OCI-LY1 (cell line): ENCODE measurements around the gene SLC27A2.

Experiments
- H2AFZ ChIP-seq: fragments of 200-600 bp; sonication (generic), shearing (Covaris generic); 2 replicates; pipeline ENCODE4 v1.6.0; 2014; ENCODE audit warnings: antibody characterized with exemption, mild to moderate bottlenecking, low read length
- H3F3A ChIP-seq: fragments of 200-600 bp; sonication (generic), shearing (Covaris generic); 2 replicates; pipeline ENCODE4 v1.6.0; 2014; ENCODE audit warnings: mild to moderate bottlenecking, antibody characterized with exemption, low read length, moderate library complexity; ENCODE audit not compliant: insufficient read depth
- H3K27ac ChIP-seq: fragments of 200-600 bp; sonication (generic); 2 replicates; pipeline ENCODE4 v1.5.1; 2014; ENCODE audit warnings: low read length, mixed run types, mild to moderate bottlenecking, low read depth; ENCODE audit not compliant: poor library complexity, severe bottlenecking
- H3K27me3 ChIP-seq: fragments of 200-600 bp; sonication (generic); 2 replicates; pipeline ENCODE4 v1.6.0; 2014; ENCODE audit warnings: antibody characterized with exemption, mild to moderate bottlenecking, low read length, moderate library complexity; ENCODE audit not compliant: insufficient read depth
- H3K36me3 ChIP-seq: fragments of 200-600 bp; sonication (generic); 2 replicates; pipeline ENCODE4 v1.6.1; 2014; ENCODE audit warnings: mild to moderate bottlenecking, antibody characterized with exemption, low read length, moderate library complexity, mixed read lengths; ENCODE audit not compliant: insufficient read depth
- H3K4me1 ChIP-seq: fragments of 200-600 bp; sonication (generic); 2 replicates; pipeline ENCODE4 v1.5.1; 2014; ENCODE audit warnings: mild to moderate bottlenecking, low read length, moderate library complexity; ENCODE audit not compliant: insufficient read depth, severe bottlenecking
- H3K4me2 ChIP-seq: fragments of 200-600 bp; sonication (generic), shearing (Covaris generic); 2 replicates; pipeline ENCODE4 v1.6.1; 2014; ENCODE audit warnings: low read length
- H3K4me3 ChIP-seq: fragments of 200-600 bp; sonication (generic); 2 replicates; pipeline ENCODE4 v1.5.1; 2014; ENCODE audit warnings: low read length, low read depth, mild to moderate bottlenecking, mixed read lengths; ENCODE audit not compliant: poor library complexity, severe bottlenecking
- H3K79me2 ChIP-seq: fragments of 200-600 bp; shearing (Covaris generic); 2 replicates; pipeline ENCODE4 v1.6.1; 2016; ENCODE audit warnings: mixed run types, low read length, mixed read lengths; ENCODE audit not compliant: insufficient read depth
- H3K9ac ChIP-seq: fragments of 200-600 bp; sonication (generic), shearing (Covaris generic); 2 replicates; pipeline ENCODE4 v1.6.1; 2014; ENCODE audit warnings: mild to moderate bottlenecking, low read length, mixed read lengths
- H3K9me2 ChIP-seq: fragments of 200-600 bp; sonication (generic), shearing (Covaris generic); 2 replicates; pipeline ENCODE4 v1.6.1; 2014; ENCODE audit warnings: low read depth, mild to moderate bottlenecking, low read length, mixed read lengths
- H3K9me3 ChIP-seq: fragments of 200-600 bp; shearing (Covaris generic); 2 replicates; pipeline ENCODE4 v1.6.1; 2014; ENCODE audit warnings: low read length, mixed read lengths
- H4K20me1 ChIP-seq: fragments of 200-600 bp; sonication (generic), shearing (Covaris generic); 2 replicates; pipeline ENCODE4 v1.6.0; 2016; ENCODE audit warnings: mild to moderate bottlenecking, low read length; ENCODE audit not compliant: insufficient read depth
- EZH2 ChIP-seq: fragments of 200-600 bp; sonication (generic), shearing (Covaris generic); IDR thresholded peaks from 2 replicates; pipeline ENCODE4 v1.8.0; 2017; ENCODE audit warnings: borderline replicate concordance, mixed run types, mild to moderate bottlenecking, antibody characterized with exemption, low read length, moderate library complexity, mixed read lengths
- TF ChIP-seq, protein P1 (sequence below): fragments of 200-600 bp; sonication (generic), shearing (Covaris generic); IDR thresholded peaks from 2 replicates; pipeline ENCODE4 v1.5.1; 2017; ENCODE audit warnings: mild to moderate bottlenecking, antibody characterized with exemption, low read length, moderate library complexity, mixed read lengths

SLC27A2 gene

DNA sequence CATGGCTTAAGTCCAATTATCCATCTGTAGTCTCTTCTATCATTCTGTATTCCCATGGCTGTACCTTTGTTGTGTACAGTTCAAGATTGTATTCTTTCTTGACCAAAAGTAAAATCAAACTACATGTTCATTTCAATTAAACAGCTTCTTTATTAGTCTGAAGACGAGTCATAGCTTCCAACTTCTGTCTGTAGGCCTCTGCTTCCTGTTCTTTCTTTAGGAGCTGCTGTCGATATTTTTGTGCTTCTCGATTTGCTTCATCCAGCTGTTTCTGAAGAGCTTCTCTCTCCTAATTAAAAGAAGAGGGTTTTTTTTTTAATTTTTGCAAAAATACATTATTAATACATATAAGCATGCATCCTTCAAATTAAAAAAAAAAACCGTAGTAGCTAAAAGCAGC lies 96.5 kb downstream of the SLC27A2 start:
- TF ChIP-seq, protein P1, sequence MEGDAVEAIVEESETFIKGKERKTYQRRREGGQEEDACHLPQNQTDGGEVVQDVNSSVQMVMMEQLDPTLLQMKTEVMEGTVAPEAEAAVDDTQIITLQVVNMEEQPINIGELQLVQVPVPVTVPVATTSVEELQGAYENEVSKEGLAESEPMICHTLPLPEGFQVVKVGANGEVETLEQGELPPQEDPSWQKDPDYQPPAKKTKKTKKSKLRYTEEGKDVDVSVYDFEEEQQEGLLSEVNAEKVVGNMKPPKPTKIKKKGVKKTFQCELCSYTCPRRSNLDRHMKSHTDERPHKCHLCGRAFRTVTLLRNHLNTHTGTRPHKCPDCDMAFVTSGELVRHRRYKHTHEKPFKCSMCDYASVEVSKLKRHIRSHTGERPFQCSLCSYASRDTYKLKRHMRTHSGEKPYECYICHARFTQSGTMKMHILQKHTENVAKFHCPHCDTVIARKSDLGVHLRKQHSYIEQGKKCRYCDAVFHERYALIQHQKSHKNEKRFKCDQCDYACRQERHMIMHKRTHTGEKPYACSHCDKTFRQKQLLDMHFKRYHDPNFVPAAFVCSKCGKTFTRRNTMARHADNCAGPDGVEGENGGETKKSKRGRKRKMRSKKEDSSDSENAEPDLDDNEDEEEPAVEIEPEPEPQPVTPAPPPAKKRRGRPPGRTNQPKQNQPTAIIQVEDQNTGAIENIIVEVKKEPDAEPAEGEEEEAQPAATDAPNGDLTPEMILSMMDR = no peak
- no peaks in the 10 kb centered on the region for H3K4me1 ChIP-seq
- H3K9me2 ChIP-seq = no peaks in the 10 kb centered on the region
- no peak overlapping the region for H2AFZ ChIP-seq
- H3F3A ChIP-seq = no peaks in the 10 kb centered on the region
- H3K79me2 ChIP-seq = no peaks in the 10 kb centered on the region
- H4K20me1 ChIP-seq = no peaks in the 10 kb centered on the region
- H3K9me3 ChIP-seq = no peaks in the 10 kb centered on the region
- no peak overlapping the region for H3K4me3 ChIP-seq
- peaks cover 9% of the 10 kb centered on the region; the same call in 1 of the 2 replicates for H3K36me3 ChIP-seq
- no peak overlapping the region for H3K9ac ChIP-seq
- no peaks in the 10 kb centered on the region for H3K27me3 ChIP-seq
- H3K27ac ChIP-seq = no peak overlapping the region
- no peak overlapping the region for H3K4me2 ChIP-seq

DNA sequence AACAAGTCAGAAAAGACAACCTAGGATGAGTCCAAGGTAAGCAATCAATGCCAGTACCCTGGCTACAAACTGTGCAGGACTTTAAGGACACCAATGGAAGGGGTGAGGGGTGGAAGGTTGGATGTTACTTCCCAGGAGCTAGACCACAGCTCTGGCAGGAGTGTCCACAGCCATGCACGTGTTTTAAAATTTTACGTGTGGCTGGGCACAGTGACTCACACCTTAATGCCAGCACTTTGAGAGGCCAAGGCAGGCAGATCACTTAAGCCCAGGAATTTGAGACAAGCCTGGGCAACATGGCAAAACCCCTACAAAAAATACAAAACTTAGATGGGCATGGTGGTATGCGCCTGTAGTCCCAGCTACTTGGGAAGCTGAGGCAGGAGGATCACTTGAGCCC lies 98.3 kb downstream of the SLC27A2 start:
- Histone ChIP-seq H3K9ac (no peak overlapping the region), H3K79me2 (no peaks in the 10 kb centered on the region), H3F3A (no peaks in the 10 kb centered on the region), H4K20me1 (no peaks in the 10 kb centered on the region), H2AFZ (no peak overlapping the region), H3K4me3 (no peak overlapping the region), H3K27me3 (no peaks in the 10 kb centered on the region), H3K4me1 (no peaks in the 10 kb centered on the region), H3K9me3 (no peaks in the 10 kb centered on the region), H3K36me3 (peaks cover 13% of the 10 kb centered on the region; the same call in 1 of the 2 replicates), H3K9me2 (no peaks in the 10 kb centered on the region), H3K4me2 (no peak overlapping the region), H3K27ac (no peak overlapping the region)
- no peak for TF ChIP-seq EZH2
- TF ChIP-seq, protein P1 = no peak

GRCh38 chr15:50281427-50281826 lies 99.4 kb downstream of the SLC27A2 start:
- H3K4me3 ChIP-seq = no peak overlapping the region
- no peaks in the 10 kb centered on the region for H3K4me1 ChIP-seq
- no peaks in the 10 kb centered on the region for H3K9me3 ChIP-seq
- H3K4me2 ChIP-seq = no peak overlapping the region
- H3K36me3 ChIP-seq = peaks cover 21% of the 10 kb centered on the region; the same call in 1 of the 2 replicates
- H4K20me1 ChIP-seq = no peaks in the 10 kb centered on the region
- TF ChIP-seq EZH2 = no peak
- TF ChIP-seq, protein P1 = no peak
- no peaks in the 10 kb centered on the region for H3F3A ChIP-seq
- H3K9ac ChIP-seq = no peak overlapping the region
- H2AFZ ChIP-seq = no peak overlapping the region
- H3K9me2 ChIP-seq = no peaks in the 10 kb centered on the region
- H3K27me3 ChIP-seq = no peaks in the 10 kb centered on the region
- no peak overlapping the region for H3K27ac ChIP-seq
- no peaks in the 10 kb centered on the region for H3K79me2 ChIP-seq
